Activated CD8-positive, alpha-beta memory T cell treated with anti-CD3 and anti-CD28 coated beads for 36 hours (primary cell): ENCODE data around the gene DDX55. TPM values are rescaled to one million over a fixed set of nuclear protein-coding genes. Genes with fewer than 3 reads are reported as not detected.
"Not testable (repeated sequence)": the region's sequence is repeated elsewhere in the genome, so short reads cannot be mapped to it uniquely, and the experiment has no call there.

ENCODE experiments used
- CTCF ChIA-PET: fragments of 350-600 bp; sonication (Branson Sonifier 250); formaldehyde crosslinking; loops from one replicate; lab custom pipeline; 2021; ENCODE audit warnings: antibody characterized with exemption; lab: Charles Lee
- POLR2A ChIA-PET: fragments of 350-600 bp; sonication (Branson Sonifier 250); formaldehyde crosslinking; loops from one replicate; lab custom pipeline; 2021; ENCODE audit warnings: antibody characterized with exemption; lab: Charles Lee
- total RNA-seq, 2 experiments: library from RNA; stranded (reverse); gene quantifications; one replicate each; pipeline ENCODE4 v1.2.3, GENCODE V29; 2021

The DDX55 gene, protein sequence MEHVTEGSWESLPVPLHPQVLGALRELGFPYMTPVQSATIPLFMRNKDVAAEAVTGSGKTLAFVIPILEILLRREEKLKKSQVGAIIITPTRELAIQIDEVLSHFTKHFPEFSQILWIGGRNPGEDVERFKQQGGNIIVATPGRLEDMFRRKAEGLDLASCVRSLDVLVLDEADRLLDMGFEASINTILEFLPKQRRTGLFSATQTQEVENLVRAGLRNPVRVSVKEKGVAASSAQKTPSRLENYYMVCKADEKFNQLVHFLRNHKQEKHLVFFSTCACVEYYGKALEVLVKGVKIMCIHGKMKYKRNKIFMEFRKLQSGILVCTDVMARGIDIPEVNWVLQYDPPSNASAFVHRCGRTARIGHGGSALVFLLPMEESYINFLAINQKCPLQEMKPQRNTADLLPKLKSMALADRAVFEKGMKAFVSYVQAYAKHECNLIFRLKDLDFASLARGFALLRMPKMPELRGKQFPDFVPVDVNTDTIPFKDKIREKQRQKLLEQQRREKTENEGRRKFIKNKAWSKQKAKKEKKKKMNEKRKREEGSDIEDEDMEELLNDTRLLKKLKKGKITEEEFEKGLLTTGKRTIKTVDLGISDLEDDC
- 10 to 100 TPM; 58.0 to 58.3 TPM for total RNA-seq

DNA sequence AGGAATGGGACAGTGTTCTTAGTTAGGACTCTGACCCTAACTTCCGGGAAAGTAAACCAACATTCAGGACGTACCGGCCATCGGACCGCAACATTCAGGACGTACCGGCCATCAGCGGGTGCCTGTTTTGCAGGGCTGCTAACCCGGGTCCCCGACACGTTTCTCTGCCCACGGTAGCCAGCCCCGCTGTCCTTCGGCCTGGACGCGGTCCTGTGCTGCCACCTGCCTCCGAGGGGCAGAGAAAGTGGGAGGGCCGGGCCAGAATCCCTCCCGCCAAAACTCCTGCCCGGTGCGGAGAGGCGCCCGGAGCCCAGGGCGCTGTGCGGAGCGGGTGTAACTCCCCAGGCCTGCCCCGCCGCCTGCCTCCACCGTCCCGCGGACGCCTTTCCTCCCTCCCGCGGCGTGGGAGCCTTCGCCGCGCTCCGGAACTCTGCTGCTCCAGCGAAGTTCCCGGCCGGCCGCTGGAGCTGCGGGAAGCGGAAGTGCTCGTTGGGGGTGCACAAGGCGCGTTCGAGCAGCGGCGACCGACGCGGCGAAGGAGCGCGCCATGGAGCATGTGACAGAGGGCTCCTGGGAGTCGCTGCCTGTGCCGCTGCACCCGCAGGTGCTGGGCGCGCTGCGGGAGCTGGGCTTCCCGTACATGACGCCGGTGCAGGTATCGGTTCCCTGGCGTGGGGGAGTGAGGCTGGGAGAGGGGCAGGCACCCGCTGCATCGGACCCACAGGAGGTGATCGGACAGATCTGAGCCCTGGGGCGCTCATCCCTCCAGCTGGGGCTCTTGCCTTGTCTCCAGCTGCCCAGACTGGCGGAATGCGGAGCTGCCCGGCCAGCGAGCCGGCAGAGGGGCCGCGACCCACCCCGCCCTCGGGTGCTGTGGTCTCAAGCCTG lies at the start of gene DDX55:
TSS of gene DDX55 (plus strand) at position 498 of the 888 bp plus-strand sequence. CDS start at position 548, 50 bp downstream.
- CTCF ChIA-PET, result interaction anchor here (0.5 to 1.3 kb wide), 9 partner anchors 16 to 364 kb away, joined by 3 to 6 read pairs (median 3); partner anchors contain the start of genes SBNO1 and TMED2

GRCh38 chr12:123554136-123554535 lies 47.8 kb upstream of the DDX55 start:
- CTCF ChIA-PET, result not testable (repeated sequence)
- POLR2A ChIA-PET, result interaction anchor here (0.5 to 0.6 kb wide), 2 partner anchors 128 to 138 kb away, joined by 3 to 4 read pairs; no protein-coding TSS in a partner anchor

More for the DNA sequence above, at the start of gene DDX55:
- POLR2A ChIA-PET, result interaction anchor here (1.3 to 1.4 kb wide), 2 partner anchors 10 to 14 kb away, joined by 3 read pairs; no protein-coding TSS in a partner anchor

DNA sequence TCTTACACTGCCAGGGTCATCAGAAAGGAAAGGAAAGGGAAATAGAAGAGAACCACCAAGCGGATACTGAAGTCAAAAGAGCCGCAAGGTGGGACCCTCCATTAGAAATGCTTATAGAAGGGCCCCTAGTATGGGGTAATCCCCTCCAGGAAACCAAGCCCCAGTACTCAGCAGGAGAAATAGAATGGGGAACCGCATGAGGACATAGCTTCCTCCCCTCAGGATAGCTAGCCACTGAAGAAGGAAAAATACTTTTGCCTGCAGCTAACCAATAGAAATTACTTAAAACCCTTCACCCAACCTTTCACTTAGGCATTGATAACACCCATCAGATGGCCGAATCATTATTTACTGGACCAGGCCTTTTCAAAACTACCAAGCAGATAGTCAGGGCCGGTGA lies 47.1 kb upstream of the DDX55 start:
- CTCF ChIA-PET, POLR2A ChIA-PET: not testable (repeated sequence)

GRCh38 chr12:123558487-123558886 lies 43.4 kb upstream of the DDX55 start:
- CTCF ChIA-PET, POLR2A ChIA-PET: not testable (repeated sequence)

DNA sequence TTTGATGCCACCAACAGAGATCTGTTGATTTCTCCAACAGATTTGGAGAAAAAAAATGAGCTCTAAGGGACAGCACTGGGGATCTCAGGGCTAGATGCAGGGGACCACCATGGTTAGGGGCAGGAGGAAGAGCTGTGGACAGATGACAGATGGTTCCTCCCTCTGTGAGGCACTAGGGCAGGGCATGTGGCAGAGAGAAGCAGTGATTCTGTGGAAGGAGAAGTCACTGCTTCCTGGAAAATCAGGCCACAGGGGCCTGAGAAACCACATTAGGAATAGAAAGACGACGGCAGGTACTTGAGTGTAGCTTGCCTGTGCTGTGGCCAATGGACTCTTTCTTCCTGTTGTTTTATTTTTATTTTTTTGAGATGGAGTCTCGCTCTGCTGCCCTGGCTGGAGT lies 42.4 kb upstream of the DDX55 start:
- POLR2A ChIA-PET, result no interaction called here
- CTCF ChIA-PET, result interaction anchor here (0.7 kb wide), 1 partner anchor 77 kb away, joined by 3 read pairs; no protein-coding TSS in a partner anchor

DNA sequence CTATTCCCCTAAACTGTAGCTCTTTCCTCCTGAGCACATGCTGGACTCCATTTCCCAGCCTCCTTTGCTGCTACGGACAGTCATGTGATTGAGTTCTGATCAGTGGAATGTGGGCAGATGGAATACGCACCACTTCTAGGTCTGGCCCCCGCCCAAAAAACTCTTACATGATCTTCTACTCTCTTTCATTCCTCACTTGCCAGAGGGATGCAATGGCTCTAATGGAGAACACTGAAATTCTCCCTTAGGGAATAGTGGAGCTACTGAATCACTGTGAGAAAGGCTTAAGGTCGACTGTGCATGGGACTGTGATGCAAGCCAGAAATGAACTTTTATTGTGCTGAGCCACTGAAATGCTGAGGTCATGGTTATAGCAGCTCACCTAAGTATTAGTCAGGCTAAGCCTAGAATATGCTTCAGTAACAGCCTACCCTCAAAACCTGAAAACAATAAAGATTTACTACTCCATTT lies 30.5 kb upstream of the DDX55 start:
- ChIA-PET POLR2A (no interaction called here), CTCF (no interaction called here)

DNA sequence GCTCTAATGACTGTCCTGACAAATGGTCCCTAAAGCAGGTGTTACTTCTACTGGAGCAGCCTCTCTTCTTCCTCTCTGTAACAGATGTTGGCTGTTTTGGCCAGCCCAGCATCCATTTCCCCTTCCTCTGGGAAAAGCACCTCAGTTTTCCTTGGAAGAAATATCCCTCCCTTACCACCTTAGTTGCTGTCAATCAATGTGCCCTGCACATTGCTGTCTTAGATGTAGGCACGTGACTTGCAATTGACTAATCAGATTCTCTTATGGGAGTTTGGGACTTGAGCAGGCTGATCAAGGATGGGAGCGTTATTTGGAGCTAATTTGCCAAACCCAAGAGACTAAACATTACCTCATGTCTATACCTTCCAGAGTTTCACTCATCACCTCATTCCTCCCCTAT lies 29.5 kb upstream of the DDX55 start:
- POLR2A ChIA-PET, result no interaction called here
- CTCF ChIA-PET, result interaction anchor here (1.1 kb wide), 1 partner anchor 9 kb away, joined by 5 read pairs; no protein-coding TSS in a partner anchor

GRCh38 chr12:123573870-123574269 lies 28.0 kb upstream of the DDX55 start:
- ChIA-PET POLR2A (no interaction called here), CTCF (interaction anchor here (0.8 kb wide), 1 partner anchor 8 kb away, joined by 6 read pairs; no protein-coding TSS in a partner anchor)

DNA sequence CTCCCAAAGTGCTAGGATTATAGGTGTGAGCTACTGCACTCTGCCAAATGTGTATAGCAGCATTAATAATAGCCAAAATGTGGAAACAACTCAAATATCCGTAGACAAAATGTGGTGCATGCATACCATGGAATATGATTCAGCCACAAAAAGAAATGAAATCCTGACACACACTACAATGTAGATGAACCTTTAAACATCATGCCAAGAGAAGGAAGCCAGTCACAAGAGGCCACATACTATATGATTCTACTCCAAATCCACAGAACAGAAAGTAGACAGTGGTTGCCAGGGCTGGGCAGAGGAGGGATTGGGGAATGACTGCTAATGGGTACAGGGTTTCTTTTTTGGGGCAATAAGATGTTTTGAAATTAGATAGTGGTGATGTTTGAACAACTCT lies 25.3 kb upstream of the DDX55 start:
- CTCF ChIA-PET, result no interaction called here

DNA sequence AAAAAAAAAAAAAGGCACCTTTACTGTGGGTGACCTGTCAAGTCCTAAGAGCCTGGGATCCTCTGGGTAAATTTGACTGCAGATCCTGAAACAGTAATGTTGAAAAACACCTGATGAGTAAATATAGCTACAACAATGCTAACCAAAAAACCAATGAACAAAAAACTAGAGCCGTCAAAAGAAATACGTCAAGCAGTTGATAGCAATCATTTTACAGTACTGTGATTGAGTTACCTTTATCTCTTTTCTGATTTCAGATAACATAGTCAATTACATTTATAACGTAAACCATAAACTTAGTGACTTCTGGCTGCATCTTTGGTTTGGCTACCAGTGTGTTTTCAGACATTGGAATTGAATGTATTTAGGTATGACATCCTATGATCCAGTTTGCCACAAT lies 23.7 kb upstream of the DDX55 start:
- ChIA-PET CTCF (interaction anchor here (0.7 kb wide), 2 partner anchors 87 to 299 kb away, joined by 4 to 5 read pairs; no protein-coding TSS in a partner anchor), POLR2A (interaction anchor here (0.6 kb wide), 2 partner anchors 126 to 135 kb away, joined by 3 read pairs; no protein-coding TSS in a partner anchor)

More for the DNA sequence above, 25.3 kb upstream of the DDX55 start:
- POLR2A ChIA-PET, result no interaction called here

DNA sequence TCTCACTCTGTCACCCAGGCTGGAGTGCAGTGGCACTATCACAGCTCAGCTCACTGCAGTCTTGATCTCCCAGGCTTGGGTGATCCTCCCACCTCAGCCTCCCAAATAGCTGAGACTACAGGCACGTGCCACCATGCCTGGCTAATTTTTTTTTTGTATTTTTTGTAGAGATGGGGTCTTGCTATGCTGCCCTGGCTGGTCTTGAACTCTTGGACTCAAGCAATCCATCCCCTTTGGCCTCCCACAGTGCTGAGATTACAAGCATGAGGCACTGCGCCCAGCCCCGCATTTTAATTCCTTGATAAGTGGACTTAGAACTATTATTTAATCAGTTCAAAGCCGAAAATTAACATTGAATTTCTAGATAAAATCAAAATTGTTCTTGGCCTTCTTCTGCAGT lies 23.1 kb upstream of the DDX55 start:
- POLR2A ChIA-PET, result not testable (repeated sequence)
- CTCF ChIA-PET, result interaction anchor here (0.7 kb wide), 1 partner anchor 298 kb away, joined by 4 read pairs; no protein-coding TSS in a partner anchor

DNA sequence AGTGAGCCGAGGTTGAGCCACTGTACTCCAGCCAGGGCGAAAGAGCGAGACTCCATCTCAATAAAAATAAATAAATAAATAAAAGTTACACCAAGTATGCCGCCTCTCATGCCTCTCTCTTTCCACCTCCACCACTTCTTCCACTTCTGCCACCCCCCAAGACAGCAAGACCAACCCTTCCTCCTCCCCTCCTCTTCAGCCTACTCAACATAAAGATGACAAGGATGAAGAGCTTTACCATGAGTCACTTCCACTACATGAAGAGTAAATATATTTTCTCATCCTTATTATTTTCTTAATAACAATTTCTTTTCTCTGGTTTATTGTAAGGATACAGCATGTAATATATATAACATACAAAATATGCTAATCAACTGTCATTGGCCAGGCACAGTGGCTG lies 21.1 kb upstream of the DDX55 start:
- POLR2A ChIA-PET, result no interaction called here

GRCh38 chr12:123591702-123592481 lies 10.0 kb upstream of the DDX55 start:
- ChIA-PET POLR2A (interaction anchor here (0.6 to 1.6 kb wide), 2 partner anchors 10 to 118 kb away, joined by 3 to 4 read pairs; partner anchors contain the start of gene DDX55), CTCF (interaction anchor here (1.8 kb wide), 1 partner anchor 10 kb away, joined by 6 read pairs; no protein-coding TSS in a partner anchor)

More for the DNA sequence above, 21.1 kb upstream of the DDX55 start:
- CTCF ChIA-PET, result interaction anchor here (0.6 to 1.4 kb wide), 2 partner anchors 8 to 40 kb away, joined by 3 to 5 read pairs; no protein-coding TSS in a partner anchor

- POLR2A ChIA-PET, result no interaction called here
- CTCF ChIA-PET, result no interaction called here
Measured at GRCh38 chr12:123595729-123596128, 6.2 kb upstream of the DDX55 start.

GRCh38 chr12:123597100-123597499 lies 4.8 kb upstream of the DDX55 start:
- CTCF ChIA-PET, result interaction anchor here (0.6 kb wide), 1 partner anchor 89 kb away, joined by 3 read pairs; no protein-coding TSS in a partner anchor
- POLR2A ChIA-PET, result no interaction called here

- ChIA-PET POLR2A (no interaction called here), CTCF (interaction anchor here (1.1 kb wide), 1 partner anchor 17 kb away, joined by 4 read pairs; no protein-coding TSS in a partner anchor)
Measured at GRCh38 chr12:123598522-123598921, 3.4 kb upstream of the DDX55 start.

- POLR2A ChIA-PET, result no interaction called here
- CTCF ChIA-PET, result interaction anchor here (1.1 kb wide), 1 partner anchor 18 kb away, joined by 4 read pairs; no protein-coding TSS in a partner anchor
Measured at GRCh38 chr12:123599310-123599709, 2.6 kb upstream of the DDX55 start.
